ELF-1 (cell line): ENCODE results near the gene SEC14L3.

Source experiments
- DNase-seq: peaks from one replicate; pipeline ENCODE4 v3.0.0-alpha.2; 2016; ENCODE audit warnings: low read depth, low spot score

The SEC14L3 gene

DNA sequence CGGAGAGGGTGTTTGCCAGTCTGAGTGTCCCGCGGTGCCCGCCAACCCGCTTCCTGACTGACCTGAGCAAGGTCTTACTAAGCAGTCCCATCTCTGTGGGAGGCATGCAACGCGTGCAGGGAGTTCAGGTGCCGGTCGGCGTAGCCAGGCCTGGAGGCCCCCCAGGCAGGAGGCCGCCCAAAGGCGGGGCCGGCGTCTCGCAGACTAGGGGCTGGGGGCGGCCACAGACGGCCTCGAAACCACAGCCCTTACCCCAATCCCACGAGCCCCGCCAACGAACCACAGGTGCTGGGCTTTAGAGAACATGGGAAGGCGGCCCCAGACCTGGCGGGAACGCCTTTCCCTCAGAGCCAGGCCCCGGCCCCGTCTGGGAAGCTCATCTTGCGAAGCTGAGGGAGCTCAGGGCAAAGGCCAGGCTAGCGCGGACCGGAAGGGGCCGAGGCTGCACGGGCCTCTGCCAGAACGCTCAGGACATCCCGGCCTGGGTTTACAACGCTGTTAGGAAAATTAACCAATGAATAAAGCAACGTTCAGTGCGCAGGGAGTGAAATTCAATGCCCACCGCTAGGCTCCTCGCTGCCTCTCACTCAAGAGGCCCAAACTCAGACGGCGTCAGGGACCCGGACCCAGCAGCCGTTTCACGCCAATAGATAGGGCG is 48.4 kb downstream of the SEC14L3 start:
- DNase-seq: no peak

DNA sequence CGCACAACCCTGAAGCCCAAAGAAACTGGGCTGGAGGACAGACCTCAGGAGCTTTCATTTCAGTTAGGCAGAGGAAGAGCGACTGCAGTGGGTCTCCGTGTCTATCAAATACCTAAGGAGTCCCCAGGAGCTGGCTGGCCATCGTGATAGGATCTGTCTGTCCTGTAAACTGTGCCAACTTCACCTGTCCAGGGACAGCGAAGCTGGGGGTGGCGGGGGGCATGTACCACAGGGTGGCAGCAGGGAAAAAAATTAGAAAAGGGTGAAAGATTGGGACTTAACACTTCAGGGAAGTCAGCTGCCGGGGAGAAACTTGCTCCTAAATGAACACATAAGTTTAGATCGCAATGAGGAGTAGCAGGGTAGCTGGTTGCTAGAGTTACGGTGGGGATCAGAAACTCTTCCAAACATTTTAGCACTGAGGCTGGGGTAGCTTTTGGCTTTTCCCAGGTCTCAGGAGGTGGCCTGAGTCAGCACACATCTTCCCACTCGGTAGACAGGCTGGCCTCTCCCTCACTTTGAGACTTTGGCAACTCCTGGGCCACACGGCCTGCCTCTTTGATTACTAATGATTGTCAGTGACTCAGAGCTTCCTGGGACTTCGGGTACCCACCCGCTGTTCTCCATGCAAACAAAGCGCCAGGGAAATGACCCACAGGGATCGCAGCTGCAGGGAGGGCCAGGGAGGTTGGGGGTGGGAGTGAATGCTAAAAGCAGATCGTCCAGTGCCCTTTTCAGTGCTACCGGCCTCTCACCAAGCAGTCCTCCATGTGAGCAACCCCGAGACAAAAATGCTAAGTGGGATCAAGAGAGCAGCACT is 49.1 kb downstream of the SEC14L3 start:
- DNase-seq: peak; percentile 71

DNA sequence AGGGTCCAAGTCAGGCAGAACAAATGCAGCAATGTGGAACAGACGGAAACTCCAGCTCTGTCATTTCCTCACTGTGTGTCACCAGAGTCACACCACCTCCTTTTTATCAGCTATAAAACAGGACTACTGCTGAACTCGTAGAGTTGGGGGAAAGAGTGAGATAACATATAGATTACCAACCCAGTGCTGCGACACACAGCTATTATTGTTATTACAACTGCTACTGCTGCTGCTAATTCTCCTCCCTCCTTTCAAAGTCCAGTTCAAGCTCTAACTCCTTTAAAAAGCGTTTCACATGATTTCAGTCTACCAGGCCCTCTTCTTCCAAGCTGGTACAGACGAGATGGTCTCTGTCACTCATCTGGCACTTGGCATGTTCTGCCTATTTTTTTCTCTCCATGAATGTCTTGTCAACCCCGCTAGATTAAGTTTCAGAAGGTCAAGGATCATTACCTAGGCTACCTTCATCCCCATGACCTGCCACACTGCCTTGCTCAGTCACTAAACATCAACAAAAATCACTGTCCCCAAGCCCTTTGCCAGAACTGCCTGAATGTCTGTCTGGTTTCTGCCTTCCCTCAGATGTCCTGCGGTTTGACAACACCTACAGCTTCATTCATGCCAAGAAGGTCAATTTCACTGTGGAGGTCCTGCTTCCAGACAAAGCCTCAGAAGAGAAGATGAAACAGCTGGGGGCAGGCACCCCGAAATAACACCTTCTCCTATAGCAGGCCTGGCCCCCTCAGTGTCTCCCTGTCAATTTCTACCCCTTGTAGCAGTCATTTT is 49.9 kb downstream of the SEC14L3 start:
- DNase-seq: no peak

DNA sequence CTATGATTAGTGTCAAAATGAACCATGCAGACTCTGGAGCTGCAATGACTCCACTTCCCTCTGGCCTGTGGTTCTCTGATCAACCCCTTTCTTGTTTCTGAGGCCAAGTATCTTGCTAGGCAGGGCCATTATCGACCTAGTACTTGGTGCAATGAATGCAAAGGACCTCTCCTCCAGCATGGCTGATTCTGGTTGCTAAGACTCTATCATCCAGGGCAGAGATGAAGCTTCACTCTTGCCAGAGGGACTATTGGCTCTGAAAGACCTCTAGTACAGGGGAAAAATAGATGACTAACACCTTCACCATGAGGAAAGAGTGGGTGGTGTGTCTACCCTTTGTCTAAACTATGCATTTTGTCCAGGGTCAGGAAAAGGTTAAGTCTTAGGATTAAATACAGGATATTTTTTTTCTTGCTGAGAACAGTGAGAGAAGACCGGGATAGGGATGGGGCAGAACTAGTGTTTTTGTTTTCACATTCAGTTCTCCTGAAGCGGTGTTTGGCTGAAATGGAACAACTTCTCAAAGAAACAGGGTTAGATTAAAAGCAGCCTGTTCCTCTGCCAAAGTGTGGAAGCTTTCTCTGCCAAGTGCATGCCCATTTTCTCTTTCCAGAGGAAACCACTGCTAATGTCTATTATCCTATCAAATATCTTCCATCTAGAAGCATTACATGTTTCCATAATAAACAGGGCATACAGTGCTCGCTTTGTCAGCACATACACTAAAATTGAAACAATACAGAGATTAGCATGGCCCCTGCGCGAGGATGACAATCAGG is 51.3 kb downstream of the SEC14L3 start:
- no peak for DNase-seq

DNA sequence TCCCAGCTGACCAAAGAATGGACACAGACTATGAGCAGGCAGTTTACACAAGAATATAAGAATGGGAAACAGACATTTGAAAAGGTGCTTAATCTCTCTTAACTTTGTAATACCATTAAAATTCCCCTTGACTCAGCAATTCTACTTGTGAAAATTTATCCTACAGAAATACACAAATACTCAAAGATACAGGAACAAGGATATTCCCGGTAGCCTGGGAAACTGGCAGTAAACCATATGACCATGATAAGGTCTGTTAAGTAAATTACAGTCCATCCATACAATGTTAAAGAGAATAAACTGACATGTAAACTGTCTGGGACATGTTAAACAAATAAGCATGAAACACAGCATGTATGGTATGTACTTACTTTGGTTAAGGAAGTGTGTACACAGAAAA is 55.0 kb downstream of the SEC14L3 start:
- DNase-seq: no peak

DNA sequence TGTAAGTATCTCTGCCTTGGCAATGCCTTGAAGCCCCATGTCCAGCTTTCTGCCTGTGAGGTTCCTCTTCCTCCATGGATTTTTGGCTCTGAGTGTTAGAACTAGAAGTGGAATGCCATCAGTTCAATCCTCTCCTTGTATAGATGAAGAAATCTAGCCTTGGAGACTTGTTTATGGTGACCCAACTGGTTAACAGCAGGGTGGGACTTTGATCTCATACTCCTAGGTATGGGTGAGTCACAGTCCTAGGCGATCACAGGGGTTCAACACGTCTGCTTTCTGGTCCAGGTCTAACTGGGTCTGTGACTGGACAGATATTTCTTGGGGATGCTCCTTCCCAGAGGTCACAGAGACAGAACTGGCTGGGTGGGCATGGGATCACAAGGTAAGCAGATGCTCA is 55.4 kb downstream of the SEC14L3 start:
- DNase-seq: no peak

DNA sequence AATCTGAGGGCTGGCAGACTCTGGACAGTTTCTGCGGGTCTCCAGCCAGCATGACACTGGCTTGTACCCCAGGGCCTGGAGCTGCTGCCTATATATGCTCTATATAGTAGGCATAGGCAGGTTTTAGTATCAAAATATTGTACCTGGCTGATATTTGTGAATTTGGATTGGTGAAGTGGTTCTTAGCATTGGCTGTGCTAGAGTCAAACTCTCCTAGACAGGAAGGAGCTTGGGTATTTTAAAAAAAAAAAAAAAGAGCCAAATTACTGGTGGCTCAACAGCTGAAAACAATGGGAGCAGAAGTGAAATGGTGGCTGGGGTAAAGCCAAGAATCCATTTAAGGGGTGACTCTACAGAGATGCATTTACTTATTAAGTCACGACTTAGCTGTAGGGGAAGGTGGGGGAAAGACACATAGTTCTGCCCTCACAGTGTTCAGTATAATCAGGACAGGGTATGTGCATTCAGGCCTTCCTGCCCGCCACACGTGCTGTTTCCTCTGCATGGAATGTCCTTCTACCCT is 57.2 kb downstream of the SEC14L3 start:
- no peak for DNase-seq

DNA sequence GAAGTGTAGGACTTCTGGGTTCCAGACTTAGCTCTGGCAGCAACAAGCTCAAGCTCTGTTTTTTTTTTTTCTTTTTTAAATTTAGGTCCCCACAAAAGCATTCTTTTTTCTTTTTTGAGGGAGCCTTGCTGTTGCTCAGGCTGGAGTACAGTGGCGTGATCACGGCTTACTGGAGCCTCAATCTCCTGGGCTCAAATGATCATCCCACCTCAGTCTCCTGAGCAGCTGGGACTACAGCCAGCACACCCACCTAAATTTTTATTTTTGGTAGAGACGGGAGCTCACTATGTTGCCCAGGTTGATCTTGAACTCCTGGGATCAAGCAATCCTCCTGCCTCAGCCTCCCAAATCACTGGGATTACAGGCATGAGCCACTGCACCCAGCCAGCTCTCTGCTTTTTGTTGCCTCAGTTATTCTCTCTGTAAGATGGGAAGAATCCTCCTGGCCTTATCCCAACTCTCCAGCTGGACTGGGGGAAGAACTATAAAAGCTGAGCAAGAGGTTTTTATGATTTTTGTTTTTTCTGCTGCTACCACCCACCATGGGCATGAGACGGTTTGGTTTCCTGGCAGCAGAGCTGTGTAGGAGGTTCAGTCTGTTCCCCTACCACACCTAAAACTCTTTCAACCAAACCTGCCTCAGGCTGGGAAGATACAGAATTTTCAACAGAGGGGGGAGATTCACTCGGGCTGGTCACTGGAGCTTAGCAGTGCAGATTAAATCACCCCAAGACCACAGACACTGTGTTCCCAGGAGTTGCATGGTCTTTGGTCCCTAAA is 57.9 kb downstream of the SEC14L3 start:
- DNase-seq: no peak

DNA sequence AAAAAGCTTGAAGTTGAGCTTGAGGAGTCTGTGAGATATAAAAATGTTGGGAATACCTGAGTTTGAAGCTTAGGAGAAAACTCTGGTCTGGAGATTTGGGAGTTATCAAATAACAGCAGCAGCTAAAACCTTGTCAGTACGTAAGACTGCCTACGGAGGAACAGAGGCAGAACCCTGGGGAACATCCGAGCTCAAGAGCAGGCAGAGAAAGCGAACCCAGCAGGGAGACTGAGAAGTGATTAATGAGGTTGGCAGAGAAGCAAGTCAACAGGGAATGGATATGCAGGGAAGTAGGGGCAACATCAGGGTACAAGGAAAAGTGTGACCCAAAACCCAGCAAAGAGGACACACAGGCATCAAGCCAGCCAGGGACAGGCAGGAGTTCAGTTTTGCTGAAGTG is 58.8 kb downstream of the SEC14L3 start:
- no peak for DNase-seq

DNA sequence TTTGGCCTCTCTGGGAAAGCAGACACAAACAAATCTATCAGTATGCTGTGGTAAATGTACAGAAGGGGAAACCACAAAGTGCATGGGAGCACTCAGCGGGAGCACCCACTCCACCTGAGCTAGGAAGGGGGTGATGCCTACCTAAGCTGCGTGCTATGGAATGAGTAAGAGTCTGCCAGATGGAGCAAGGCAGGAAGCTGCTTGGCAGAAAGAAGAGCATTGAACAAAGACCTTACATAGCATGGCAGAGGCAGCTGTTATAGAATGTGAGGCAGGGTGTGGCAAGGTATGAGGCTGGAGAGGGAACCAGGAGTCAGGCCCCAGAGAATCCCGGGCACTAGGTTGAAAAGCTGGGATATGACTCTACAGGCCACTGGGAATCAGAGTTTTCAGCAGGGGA is 60.0 kb downstream of the SEC14L3 start:
- DNase-seq: no peak
